ENCODE results near the gene CHRDL2. TPM values are rescaled to one million over a fixed set of nuclear protein-coding genes. Genes with fewer than 3 reads are reported as not detected.
"Not testable (repeated sequence)": the region's sequence is repeated elsewhere in the genome, so short reads cannot be mapped to it uniquely, and the experiment has no call there.

Gene CHRDL2
- total RNA-seq, 1 experiment from 2014 or later, result 2.5 TPM

DNA sequence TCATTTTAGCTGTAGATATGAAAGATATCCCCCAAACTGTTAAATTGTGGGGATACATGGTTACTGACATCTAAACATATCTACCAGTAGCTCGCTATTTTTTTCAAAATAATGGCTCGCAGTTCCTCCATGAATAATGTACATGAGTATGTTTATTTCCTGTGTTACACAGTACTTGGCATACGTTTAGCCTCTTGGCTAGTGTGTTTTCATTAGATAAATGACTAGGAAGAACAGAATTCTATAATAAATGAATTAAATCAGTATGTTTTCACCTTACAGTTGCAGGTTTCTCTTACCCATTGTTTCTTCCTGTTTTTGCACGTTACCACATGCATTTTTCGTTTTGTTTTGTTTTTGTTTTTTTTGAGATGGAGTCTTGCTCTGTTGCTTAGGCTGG, 39.2 kb upstream of the CHRDL2 start:
- ChIA-PET CTCF (interaction anchor here (0.6 kb wide), 2 partner anchors 14 to 44 kb away, joined by 3 read pairs; no protein-coding TSS in a partner anchor), POLR2A (no interaction called here)
- peaks cover 7% of the 10 kb centered on the region for H3K4me1 Mint-ChIP-seq (ENCODE audit: low read depth, unreplicated experiment)
- H3K27me3 Mint-ChIP-seq (ENCODE audit: insufficient read depth, unreplicated experiment), result no peaks in the 10 kb centered on the region
- H3K27ac Mint-ChIP-seq (ENCODE audit: unreplicated experiment), result no peak overlapping the region
- no TSS peak for BruUV-seq (replicated peaks)
- H3K9me3 Mint-ChIP-seq (ENCODE audit: unreplicated experiment), result no peaks in the 10 kb centered on the region
- Histone ChIP-seq H3K27me3 (replicated peaks; ENCODE audit: control insufficient read depth, insufficient read depth, low read length) (no peaks in the 10 kb centered on the region), H3K36me3 (ENCODE audit: control insufficient read depth, insufficient read depth, low read length) (no peaks in the 10 kb centered on the region), H3K4me1 (0 out of 2 replicates have a peak, but pooled peaks cover 6% of the 10 kb centered on the region), H3K9me3 (no peaks in the 10 kb centered on the region), H3K4me3 (ENCODE audit: low read depth, low read length) (no peak overlapping the region)
- intact Hi-C loops (cut with micrococcal nuclease; ENCODE audit: unreplicated experiment), result no loop called here
- no peak overlapping the region for H3K4me3 Mint-ChIP-seq (ENCODE audit: unreplicated experiment)
- no peak for DNase-seq
- H3K36me3 Mint-ChIP-seq (ENCODE audit: insufficient read depth, unreplicated experiment), result no peaks in the 10 kb centered on the region
- TF ChIP-seq, protein P1, sequence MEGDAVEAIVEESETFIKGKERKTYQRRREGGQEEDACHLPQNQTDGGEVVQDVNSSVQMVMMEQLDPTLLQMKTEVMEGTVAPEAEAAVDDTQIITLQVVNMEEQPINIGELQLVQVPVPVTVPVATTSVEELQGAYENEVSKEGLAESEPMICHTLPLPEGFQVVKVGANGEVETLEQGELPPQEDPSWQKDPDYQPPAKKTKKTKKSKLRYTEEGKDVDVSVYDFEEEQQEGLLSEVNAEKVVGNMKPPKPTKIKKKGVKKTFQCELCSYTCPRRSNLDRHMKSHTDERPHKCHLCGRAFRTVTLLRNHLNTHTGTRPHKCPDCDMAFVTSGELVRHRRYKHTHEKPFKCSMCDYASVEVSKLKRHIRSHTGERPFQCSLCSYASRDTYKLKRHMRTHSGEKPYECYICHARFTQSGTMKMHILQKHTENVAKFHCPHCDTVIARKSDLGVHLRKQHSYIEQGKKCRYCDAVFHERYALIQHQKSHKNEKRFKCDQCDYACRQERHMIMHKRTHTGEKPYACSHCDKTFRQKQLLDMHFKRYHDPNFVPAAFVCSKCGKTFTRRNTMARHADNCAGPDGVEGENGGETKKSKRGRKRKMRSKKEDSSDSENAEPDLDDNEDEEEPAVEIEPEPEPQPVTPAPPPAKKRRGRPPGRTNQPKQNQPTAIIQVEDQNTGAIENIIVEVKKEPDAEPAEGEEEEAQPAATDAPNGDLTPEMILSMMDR (IDR thresholded peaks at IDR 0.05; ENCODE audit: insufficient read depth in 1 of 2, low read depth in 1 of 2, low read length in 1 of 2, severe bottlenecking in 1 of 2, unreplicated experiment in 1 of 2), result no peak

DNA sequence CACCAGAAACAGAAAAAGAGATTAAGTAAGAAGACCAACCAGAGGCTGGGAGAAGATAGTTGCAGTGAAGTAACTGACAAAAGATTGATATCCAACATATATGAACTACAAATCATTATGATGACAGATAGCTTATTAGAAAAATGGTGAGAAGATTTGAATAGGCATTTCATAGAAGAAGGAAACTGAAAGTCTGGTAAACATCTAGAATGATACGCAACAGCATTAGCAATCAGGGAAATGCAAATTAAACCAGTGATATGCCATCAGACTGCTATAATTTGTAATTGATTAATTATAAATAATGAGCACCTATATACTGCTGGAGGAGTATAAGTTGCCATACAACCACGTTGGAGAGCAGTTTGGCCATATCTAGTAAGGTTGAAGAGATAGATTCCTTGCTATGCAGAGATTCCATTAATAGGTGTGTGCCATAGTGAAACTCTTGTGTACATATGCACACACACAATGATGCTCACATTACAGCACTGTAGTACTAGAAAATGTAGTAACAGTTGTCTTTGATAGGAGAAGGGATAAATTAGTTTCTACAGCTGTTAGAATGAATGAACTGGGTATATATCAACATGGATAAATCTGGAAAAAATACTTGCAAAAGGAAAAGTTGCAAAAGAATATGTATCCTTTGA, 38.0 kb upstream of the CHRDL2 start:
- Histone ChIP-seq H3K27me3 (replicated peaks; ENCODE audit: control insufficient read depth, insufficient read depth, low read length) (no peaks in the 10 kb centered on the region), H3K9me3 (no peaks in the 10 kb centered on the region), H3K36me3 (ENCODE audit: control insufficient read depth, insufficient read depth, low read length) (no peaks in the 10 kb centered on the region), H3K4me1 (0 out of 2 replicates have a peak, but pooled peaks cover 6% of the 10 kb centered on the region), H3K4me3 (ENCODE audit: low read depth, low read length) (no peak overlapping the region)
- Mint-ChIP-seq H3K4me1 (ENCODE audit: low read depth, unreplicated experiment) (peaks cover 7% of the 10 kb centered on the region), H3K36me3 (ENCODE audit: insufficient read depth, unreplicated experiment) (peaks cover 2% of the 10 kb centered on the region), H3K27me3 (ENCODE audit: insufficient read depth, unreplicated experiment) (no peaks in the 10 kb centered on the region), H3K27ac (ENCODE audit: unreplicated experiment) (no peak overlapping the region), H3K9me3 (ENCODE audit: unreplicated experiment) (no peaks in the 10 kb centered on the region), H3K4me3 (ENCODE audit: unreplicated experiment) (no peak overlapping the region)
- no TSS peak for BruUV-seq (replicated peaks)
- TF ChIP-seq, protein P1 (IDR thresholded peaks at IDR 0.05; ENCODE audit: insufficient read depth in 1 of 2, low read depth in 1 of 2, low read length in 1 of 2, severe bottlenecking in 1 of 2, unreplicated experiment in 1 of 2), result no peak
- POLR2A ChIA-PET, result no interaction called here
- CTCF ChIA-PET, result no interaction called here
- no peak for DNase-seq
- intact Hi-C loops (cut with micrococcal nuclease; ENCODE audit: unreplicated experiment), result no loop called here

DNA sequence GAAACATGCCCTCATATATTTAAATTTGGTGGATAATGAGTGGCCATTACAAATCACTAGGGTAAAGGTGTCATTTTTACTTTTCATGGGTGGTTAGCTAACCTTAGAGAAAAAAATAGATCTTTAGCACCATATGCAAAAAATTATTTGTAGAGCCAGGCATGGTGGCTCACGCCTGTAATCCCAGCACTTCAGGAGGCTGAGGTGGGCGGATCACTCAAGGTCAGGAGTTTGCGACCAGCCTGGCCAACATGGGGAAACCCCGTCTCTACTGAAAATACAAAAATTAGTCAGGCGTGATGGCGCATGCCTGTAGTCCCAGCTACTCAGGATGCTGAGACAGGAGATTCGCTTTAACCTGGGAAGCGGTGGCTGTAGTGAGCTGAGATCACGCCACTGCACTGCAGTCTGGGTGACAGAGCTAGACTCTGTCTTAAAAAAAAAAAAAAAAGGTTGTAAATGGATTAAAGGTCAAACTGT, 37.0 kb upstream of the CHRDL2 start:
- intact Hi-C loops (cut with micrococcal nuclease; ENCODE audit: unreplicated experiment); H3K4me1 ChIP-seq; H3K36me3 ChIP-seq (ENCODE audit: control insufficient read depth, insufficient read depth, low read length); H3K27me3 ChIP-seq (replicated peaks; ENCODE audit: control insufficient read depth, insufficient read depth, low read length); CTCF ChIA-PET; H3K4me3 Mint-ChIP-seq (ENCODE audit: unreplicated experiment); H3K9me3 Mint-ChIP-seq (ENCODE audit: unreplicated experiment); H3K9me3 ChIP-seq; POLR2A ChIA-PET; DNase-seq; H3K27ac Mint-ChIP-seq (ENCODE audit: unreplicated experiment); H3K4me1 Mint-ChIP-seq (ENCODE audit: low read depth, unreplicated experiment); BruUV-seq (replicated peaks); H3K27me3 Mint-ChIP-seq (ENCODE audit: insufficient read depth, unreplicated experiment); H3K4me3 ChIP-seq (ENCODE audit: low read depth, low read length): not testable (repeated sequence)
- H3K36me3 Mint-ChIP-seq (ENCODE audit: insufficient read depth, unreplicated experiment), result peaks cover 11% of the 10 kb centered on the region
